WTC11 (cell line): ENCODE data around the gene CRX. TPM values are rescaled to one million over a fixed set of nuclear protein-coding genes. Genes with fewer than 3 reads are reported as not detected.
A peak's percentile ranks its signal among the peaks of the same experiment; 100 is the strongest.

ENCODE experiments used
- ATAC-seq: fragments of 200-7000 bp; cut with Tn5 transposase; 2 replicates; pipeline ENCODE4 v1.10.0; 2021; ENCODE audit warnings: mild to moderate bottlenecking, moderate library complexity
- CTCF ChIA-PET: fragments of 300-600 bp; sonication (Branson Sonifier 250); formaldehyde crosslinking; loops from one replicate; lab custom pipeline; 2021; ENCODE audit warnings: antibody characterized with exemption; lab: Charles Lee
- POLR2A ChIA-PET: fragments of 350-600 bp; sonication (Branson Sonifier 250); formaldehyde crosslinking; loops from one replicate; lab custom pipeline; 2021; ENCODE audit warnings: antibody characterized with exemption; lab: Charles Lee
- DNase-seq: peaks from one replicate; pipeline ENCODE4 v3.0.0; 2021; ENCODE audit warnings: low spot score
- H3K27ac Mint-ChIP-seq: 2 replicates; pipeline ENCODE4 v1.8.0; 2021; ENCODE audit warnings: mixed read lengths
- H3K27me3 Mint-ChIP-seq: 2 replicates; pipeline ENCODE4 v1.8.0; 2021; ENCODE audit warnings: low read depth, mild to moderate bottlenecking, moderate library complexity, mixed read lengths
- H3K36me3 Mint-ChIP-seq: 2 replicates; pipeline ENCODE4 v1.8.0; 2021; ENCODE audit warnings: mixed read lengths
- H3K4me1 Mint-ChIP-seq: 2 replicates; pipeline ENCODE4 v1.8.0; 2022; ENCODE audit warnings: mixed read lengths
- H3K4me3 Mint-ChIP-seq: 2 replicates; pipeline ENCODE4 v1.8.0; 2021; ENCODE audit warnings: mild to moderate bottlenecking, moderate library complexity, mixed read lengths
- H3K9me3 Mint-ChIP-seq: 2 replicates; pipeline ENCODE4 v1.8.0; 2021; ENCODE audit warnings: mixed read lengths
- ATF6 ChIP-seq: sonication (generic); formaldehyde crosslinking; IDR thresholded peaks from 2 replicates; pipeline ENCODE4 v1.8.1; 2023; ENCODE audit warnings: mild to moderate bottlenecking, missing genetic modification reagents
- CBFB ChIP-seq: sonication (generic); formaldehyde crosslinking; IDR thresholded peaks from 2 replicates; pipeline ENCODE4 v1.8.1; 2022; ENCODE audit warnings: mild to moderate bottlenecking, low read depth, missing genetic modification reagents
- GRHL2 ChIP-seq: fragments of 250-450 bp; sonication (Bioruptor Pico); IDR thresholded peaks from 2 replicates; pipeline ENCODE4 v1.8.0; 2022; ENCODE audit warnings: mild to moderate bottlenecking, moderate library complexity; ENCODE audit not compliant: insufficient replicate concordance, severe bottlenecking
- GTF2I ChIP-seq: fragments of 250-450 bp; sonication (Bioruptor Pico); conservative IDR thresholded peaks from 2 replicates; pipeline ENCODE4 v1.4.0; 2021; ENCODE audit warnings: mild to moderate bottlenecking
- MYBL2 ChIP-seq: sonication (generic); formaldehyde crosslinking; IDR thresholded peaks from 2 replicates; pipeline ENCODE4 v1.8.1; 2023; ENCODE audit warnings: mild to moderate bottlenecking, moderate library complexity, missing genetic modification reagents
- SP1 ChIP-seq: sonication (generic); formaldehyde crosslinking; conservative IDR thresholded peaks from 2 replicates; pipeline ENCODE4 v1.8.1; 2022; ENCODE audit warnings: missing genetic modification reagents
- ZBTB21 ChIP-seq: sonication (generic); formaldehyde crosslinking; IDR thresholded peaks from 2 replicates; pipeline ENCODE4 v1.8.1; 2023; ENCODE audit warnings: mild to moderate bottlenecking, missing genetic modification reagents, borderline replicate concordance
- ZNF121 ChIP-seq: sonication (generic); formaldehyde crosslinking; IDR thresholded peaks from 2 replicates; pipeline ENCODE4 v1.8.0; 2023; ENCODE audit warnings: missing genetic modification reagents
- ZNF423 ChIP-seq: fragments of 250-450 bp; sonication (Bioruptor Pico); IDR thresholded peaks from 2 replicates; pipeline ENCODE4 v2.1.2; 2022; ENCODE audit warnings: mild to moderate bottlenecking, moderate library complexity
- total RNA-seq: library from RNA; stranded (reverse); gene quantifications from 3 replicates; pipeline ENCODE4 v1.2.3, GENCODE V29; 2021
- TF ChIP-seq, protein P1 (sequence below): sonication (generic); formaldehyde crosslinking; IDR thresholded peaks from 2 replicates; pipeline ENCODE4 v1.8.1; 2023; ENCODE audit warnings: mild to moderate bottlenecking, missing genetic modification reagents, moderate library complexity
- TF ChIP-seq, protein P2 (sequence below): sonication (generic); formaldehyde crosslinking; IDR thresholded peaks from 2 replicates; pipeline ENCODE4 v1.8.0; 2023; ENCODE audit warnings: mild to moderate bottlenecking, missing genetic modification reagents
- TF ChIP-seq, protein P3 (sequence below): fragments of 200-600 bp; IDR thresholded peaks from 2 replicates; pipeline ENCODE4 v1.8.0; 2022; ENCODE audit warnings: antibody characterized with exemption
- TF ChIP-seq, protein P4 (sequence below): sonication (generic); formaldehyde crosslinking; IDR thresholded peaks from 2 replicates; pipeline ENCODE4 v1.8.1; 2023; ENCODE audit warnings: mild to moderate bottlenecking, missing genetic modification reagents, moderate library complexity

The CRX gene
- total RNA-seq, 1 experiment from 2014 or later: 0.17 TPM

GRCh38 chr19:47848425-47848822 lies 26.7 kb downstream of the CRX start:
- Mint-ChIP-seq H3K9me3 (no peaks in the 10 kb centered on the region), H3K4me3 (peak overlapping the region; percentile 69), H3K4me1 (peaks cover 37% of the 10 kb centered on the region), H3K27ac (peak overlapping the region; percentile 98), H3K27me3 (no peaks in the 10 kb centered on the region), H3K36me3 (no peaks in the 10 kb centered on the region)
- no peak for ATAC-seq
- CTCF ChIA-PET: interaction anchor here (0.7 to 3.2 kb wide), 16 partner anchors 9 to 401 kb away, joined by 3 to 54 read pairs (median 18); partner anchors contain the start of genes CRX and PLA2G4C
- no peak for DNase-seq
- TF ChIP-seq ZNF121 (peak; percentile 100), ATF6 (CRISPR knock-in tag) (no peak), GTF2I (peak; percentile 96), CBFB (no peak), GRHL2 (CRISPR knock-in tag) (no peak)
- TF ChIP-seq, protein P1, sequence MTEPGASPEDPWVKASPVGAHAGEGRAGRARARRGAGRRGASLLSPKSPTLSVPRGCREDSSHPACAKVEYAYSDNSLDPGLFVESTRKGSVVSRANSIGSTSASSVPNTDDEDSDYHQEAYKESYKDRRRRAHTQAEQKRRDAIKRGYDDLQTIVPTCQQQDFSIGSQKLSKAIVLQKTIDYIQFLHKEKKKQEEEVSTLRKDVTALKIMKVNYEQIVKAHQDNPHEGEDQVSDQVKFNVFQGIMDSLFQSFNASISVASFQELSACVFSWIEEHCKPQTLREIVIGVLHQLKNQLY (CRISPR knock-in tag): no peak
- POLR2A ChIA-PET: interaction anchor here (0.7 to 1.3 kb wide), 2 partner anchors 24 to 104 kb away, joined by 4 to 10 read pairs; no protein-coding TSS in a partner anchor

- TF ChIP-seq, protein P2, sequence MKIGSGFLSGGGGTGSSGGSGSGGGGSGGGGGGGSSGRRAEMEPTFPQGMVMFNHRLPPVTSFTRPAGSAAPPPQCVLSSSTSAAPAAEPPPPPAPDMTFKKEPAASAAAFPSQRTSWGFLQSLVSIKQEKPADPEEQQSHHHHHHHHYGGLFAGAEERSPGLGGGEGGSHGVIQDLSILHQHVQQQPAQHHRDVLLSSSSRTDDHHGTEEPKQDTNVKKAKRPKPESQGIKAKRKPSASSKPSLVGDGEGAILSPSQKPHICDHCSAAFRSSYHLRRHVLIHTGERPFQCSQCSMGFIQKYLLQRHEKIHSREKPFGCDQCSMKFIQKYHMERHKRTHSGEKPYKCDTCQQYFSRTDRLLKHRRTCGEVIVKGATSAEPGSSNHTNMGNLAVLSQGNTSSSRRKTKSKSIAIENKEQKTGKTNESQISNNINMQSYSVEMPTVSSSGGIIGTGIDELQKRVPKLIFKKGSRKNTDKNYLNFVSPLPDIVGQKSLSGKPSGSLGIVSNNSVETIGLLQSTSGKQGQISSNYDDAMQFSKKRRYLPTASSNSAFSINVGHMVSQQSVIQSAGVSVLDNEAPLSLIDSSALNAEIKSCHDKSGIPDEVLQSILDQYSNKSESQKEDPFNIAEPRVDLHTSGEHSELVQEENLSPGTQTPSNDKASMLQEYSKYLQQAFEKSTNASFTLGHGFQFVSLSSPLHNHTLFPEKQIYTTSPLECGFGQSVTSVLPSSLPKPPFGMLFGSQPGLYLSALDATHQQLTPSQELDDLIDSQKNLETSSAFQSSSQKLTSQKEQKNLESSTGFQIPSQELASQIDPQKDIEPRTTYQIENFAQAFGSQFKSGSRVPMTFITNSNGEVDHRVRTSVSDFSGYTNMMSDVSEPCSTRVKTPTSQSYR: peak; percentile 81; the same call in 1 of the 2 replicates
- TF ChIP-seq, protein P3, sequence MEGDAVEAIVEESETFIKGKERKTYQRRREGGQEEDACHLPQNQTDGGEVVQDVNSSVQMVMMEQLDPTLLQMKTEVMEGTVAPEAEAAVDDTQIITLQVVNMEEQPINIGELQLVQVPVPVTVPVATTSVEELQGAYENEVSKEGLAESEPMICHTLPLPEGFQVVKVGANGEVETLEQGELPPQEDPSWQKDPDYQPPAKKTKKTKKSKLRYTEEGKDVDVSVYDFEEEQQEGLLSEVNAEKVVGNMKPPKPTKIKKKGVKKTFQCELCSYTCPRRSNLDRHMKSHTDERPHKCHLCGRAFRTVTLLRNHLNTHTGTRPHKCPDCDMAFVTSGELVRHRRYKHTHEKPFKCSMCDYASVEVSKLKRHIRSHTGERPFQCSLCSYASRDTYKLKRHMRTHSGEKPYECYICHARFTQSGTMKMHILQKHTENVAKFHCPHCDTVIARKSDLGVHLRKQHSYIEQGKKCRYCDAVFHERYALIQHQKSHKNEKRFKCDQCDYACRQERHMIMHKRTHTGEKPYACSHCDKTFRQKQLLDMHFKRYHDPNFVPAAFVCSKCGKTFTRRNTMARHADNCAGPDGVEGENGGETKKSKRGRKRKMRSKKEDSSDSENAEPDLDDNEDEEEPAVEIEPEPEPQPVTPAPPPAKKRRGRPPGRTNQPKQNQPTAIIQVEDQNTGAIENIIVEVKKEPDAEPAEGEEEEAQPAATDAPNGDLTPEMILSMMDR: peak; percentile 82
- TF ChIP-seq ZNF423 (CRISPR knock-in tag) (no peak), SP1 (CRISPR knock-in tag) (0 out of 2 replicates have a peak, but pooled peaks have one; percentile 20), ZBTB21 (CRISPR knock-in tag) (no peak), MYBL2 (CRISPR knock-in tag) (peak; percentile 33; the same call in 1 of the 2 replicates)
- TF ChIP-seq, protein P4, sequence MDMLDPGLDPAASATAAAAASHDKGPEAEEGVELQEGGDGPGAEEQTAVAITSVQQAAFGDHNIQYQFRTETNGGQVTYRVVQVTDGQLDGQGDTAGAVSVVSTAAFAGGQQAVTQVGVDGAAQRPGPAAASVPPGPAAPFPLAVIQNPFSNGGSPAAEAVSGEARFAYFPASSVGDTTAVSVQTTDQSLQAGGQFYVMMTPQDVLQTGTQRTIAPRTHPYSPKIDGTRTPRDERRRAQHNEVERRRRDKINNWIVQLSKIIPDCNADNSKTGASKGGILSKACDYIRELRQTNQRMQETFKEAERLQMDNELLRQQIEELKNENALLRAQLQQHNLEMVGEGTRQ (CRISPR knock-in tag): peak; percentile 12; the same call in 1 of the 2 replicates
- TF ChIP-seq, all 79 proteins: peak for 5
- H3K27me3 Mint-ChIP-seq: no peaks in the 10 kb centered on the region
- H3K4me1 Mint-ChIP-seq: peaks cover 35% of the 10 kb centered on the region
- DNase-seq: peak; percentile 85
- POLR2A ChIA-PET: interaction anchor here (0.6 to 1.7 kb wide), 7 partner anchors 16 to 59 kb away, joined by 3 to 5 read pairs (median 4); no protein-coding TSS in a partner anchor
- ATAC-seq: peak; percentile 19
- CTCF ChIA-PET: interaction anchor here (0.7 to 3.2 kb wide), 25 partner anchors 9 to 401 kb away, joined by 3 to 54 read pairs (median 9); partner anchors contain the start of genes CRX, EHD2, PLA2G4C and SELENOW
- peak overlapping the region; percentile 69 for H3K4me3 Mint-ChIP-seq
- peak overlapping the region; percentile 98 for H3K27ac Mint-ChIP-seq
- H3K9me3 Mint-ChIP-seq: no peaks in the 10 kb centered on the region
- H3K36me3 Mint-ChIP-seq: no peaks in the 10 kb centered on the region
Measured at GRCh38 chr19:47848823-47849473, 27.2 kb downstream of the CRX start.
